ENCODE measurements around the gene SPNS2. TPM values are rescaled to one million over a fixed set of nuclear protein-coding genes. Genes with fewer than 3 reads are reported as not detected.

Gene SPNS2
- total RNA-seq, 1 donor from 2014 or later = 187 TPM

- no peaks in the 10 kb centered on the region for H3K36me3 Mint-ChIP-seq (ENCODE audit: low read depth, unreplicated experiment)
- no peak overlapping the region for H3K4me3 Mint-ChIP-seq (ENCODE audit: unreplicated experiment)
- no peak overlapping the region for H3K27ac Mint-ChIP-seq (ENCODE audit: unreplicated experiment)
- H3K27me3 Mint-ChIP-seq (ENCODE audit: unreplicated experiment) = peaks cover 8% of the 10 kb centered on the region
- no peak for TF ChIP-seq CTCF (IDR thresholded peaks at IDR 0.05; ENCODE audit: unreplicated experiment)
- H3K4me1 Mint-ChIP-seq (ENCODE audit: unreplicated experiment) = peaks cover 11% of the 10 kb centered on the region
- H3K9me3 Mint-ChIP-seq (ENCODE audit: unreplicated experiment) = no peaks in the 10 kb centered on the region
- no peak for DNase-seq (ENCODE audit: low spot score)
Observed at GRCh38 chr17:4476511-4477070, 22.1 kb upstream of the SPNS2 start.

GRCh38 chr17:4477255-4477791 is 21.4 kb upstream of the SPNS2 start:
- Mint-ChIP-seq H3K9me3 (ENCODE audit: unreplicated experiment) (no peaks in the 10 kb centered on the region), H3K4me3 (ENCODE audit: unreplicated experiment) (no peak overlapping the region), H3K27me3 (ENCODE audit: unreplicated experiment) (peaks cover 8% of the 10 kb centered on the region), H3K36me3 (ENCODE audit: low read depth, unreplicated experiment) (no peaks in the 10 kb centered on the region), H3K27ac (ENCODE audit: unreplicated experiment) (no peak overlapping the region), H3K4me1 (ENCODE audit: unreplicated experiment) (peaks cover 15% of the 10 kb centered on the region)
- no peak for TF ChIP-seq CTCF (IDR thresholded peaks at IDR 0.05; ENCODE audit: unreplicated experiment)
- no peak for DNase-seq (ENCODE audit: low spot score)

- DNase-seq (ENCODE audit: low spot score) = no peak
- Mint-ChIP-seq H3K4me1 (ENCODE audit: unreplicated experiment) (peaks cover 20% of the 10 kb centered on the region), H3K9me3 (ENCODE audit: unreplicated experiment) (no peaks in the 10 kb centered on the region), H3K27me3 (ENCODE audit: unreplicated experiment) (peaks cover 8% of the 10 kb centered on the region), H3K36me3 (ENCODE audit: low read depth, unreplicated experiment) (no peaks in the 10 kb centered on the region), H3K4me3 (ENCODE audit: unreplicated experiment) (no peak overlapping the region), H3K27ac (ENCODE audit: unreplicated experiment) (no peak overlapping the region)
- TF ChIP-seq CTCF (IDR thresholded peaks at IDR 0.05; ENCODE audit: unreplicated experiment) = no peak
Observed at GRCh38 chr17:4478318-4478830, 20.3 kb upstream of the SPNS2 start.

GRCh38 chr17:4479340-4479981 is 19.2 kb upstream of the SPNS2 start:
- H3K4me1 Mint-ChIP-seq (ENCODE audit: unreplicated experiment) = peaks cover 25% of the 10 kb centered on the region
- no peak overlapping the region for H3K27ac Mint-ChIP-seq (ENCODE audit: unreplicated experiment)
- no peak overlapping the region for H3K4me3 Mint-ChIP-seq (ENCODE audit: unreplicated experiment)
- TF ChIP-seq CTCF (IDR thresholded peaks at IDR 0.05; ENCODE audit: unreplicated experiment) = no peak
- H3K9me3 Mint-ChIP-seq (ENCODE audit: unreplicated experiment) = no peaks in the 10 kb centered on the region
- peaks cover 8% of the 10 kb centered on the region for H3K27me3 Mint-ChIP-seq (ENCODE audit: unreplicated experiment)
- H3K36me3 Mint-ChIP-seq (ENCODE audit: low read depth, unreplicated experiment) = no peaks in the 10 kb centered on the region
- no peak for DNase-seq (ENCODE audit: low spot score)
